Activated CD8-positive, alpha-beta T cell treated with anti-CD3 and anti-CD28 coated beads for 36 hours (primary cell): ENCODE results near the gene PARVB. TPM values are rescaled to one million over a fixed set of nuclear protein-coding genes. Genes with fewer than 3 reads are reported as not detected.
A peak's percentile ranks its signal among the peaks of the same experiment; 100 is the strongest.

Source experiments
- ATAC-seq: fragments of 200-7000 bp; cut with Tn5 transposase; one replicate; pipeline ENCODE4 v1.10.0; 2021; ENCODE audit warnings: mild to moderate bottlenecking, moderate library complexity
- CTCF ChIA-PET: fragments of 350-600 bp; sonication (Branson Sonifier 250); formaldehyde crosslinking; loops from one replicate; lab custom pipeline; 2021; ENCODE audit warnings: antibody characterized with exemption; lab: Charles Lee
- POLR2A ChIA-PET: fragments of 350-600 bp; sonication (Branson Sonifier 250); formaldehyde crosslinking; loops from one replicate; lab custom pipeline; 2021; ENCODE audit warnings: antibody characterized with exemption; lab: Charles Lee
- DNase-seq: peaks from one replicate; pipeline ENCODE4 v3.0.0-alpha.2; 2020
- H3K27ac Mint-ChIP-seq: one replicate; pipeline ENCODE4 v1.8.0; 2021; ENCODE audit warnings: mild to moderate bottlenecking, mixed read lengths
- H3K27me3 Mint-ChIP-seq: one replicate; pipeline ENCODE4 v1.8.0; 2021; ENCODE audit warnings: mixed read lengths
- H3K36me3 Mint-ChIP-seq: one replicate; pipeline ENCODE4 v1.8.0; 2021; ENCODE audit warnings: low read depth, mixed read lengths
- H3K4me1 Mint-ChIP-seq: one replicate; pipeline ENCODE4 v1.8.0; 2021; ENCODE audit warnings: low read depth, mixed read lengths
- H3K4me3 Mint-ChIP-seq: one replicate; pipeline ENCODE4 v1.8.0; 2021; ENCODE audit warnings: mild to moderate bottlenecking, moderate library complexity, mixed read lengths
- H3K9me3 Mint-ChIP-seq: one replicate; pipeline ENCODE4 v1.8.0; 2021; ENCODE audit warnings: mixed read lengths
- CTCF ChIP-seq: fragments of 200-600 bp; IDR thresholded peaks from one replicate; pipeline ENCODE4 v1.8.0; 2022; ENCODE audit warnings: antibody characterized with exemption, mild to moderate bottlenecking
- intact Hi-C: fragments of 100-400 bp; cut with micrococcal nuclease; formaldehyde crosslinking; loops from one replicate; pipeline ENCODE4 v1.10.0; 2022
- total RNA-seq, 2 experiments: library from RNA; stranded (reverse); gene quantifications; one replicate each; pipeline ENCODE4 v1.2.3, GENCODE V29; 2021

Gene PARVB
- total RNA-seq, 2 experiments from 2014 or later: 71.0 to 73.1 TPM

- CTCF ChIA-PET: no interaction called here
- ATAC-seq: no peak
Observed at GRCh38 chr22:44075022-44075421, 50.9 kb downstream of the PARVB start.

GRCh38 chr22:44075670-44076069 lies 51.6 kb downstream of the PARVB start:
- no peaks in the 10 kb centered on the region for H3K27me3 Mint-ChIP-seq
- H3K4me3 Mint-ChIP-seq: no peak overlapping the region
- H3K4me1 Mint-ChIP-seq: no peaks in the 10 kb centered on the region
- no peak for ATAC-seq
- intact Hi-C loops: no loop called here
- POLR2A ChIA-PET: no interaction called here
- H3K27ac Mint-ChIP-seq: no peak overlapping the region
- no peak for TF ChIP-seq CTCF
- no peaks in the 10 kb centered on the region for H3K9me3 Mint-ChIP-seq
- no peak for DNase-seq
- CTCF ChIA-PET: no interaction called here
- no peaks in the 10 kb centered on the region for H3K36me3 Mint-ChIP-seq

More at GRCh38 chr22:44075022-44075421, 50.9 kb downstream of the PARVB start:
- Mint-ChIP-seq H3K27ac (no peak overlapping the region), H3K4me3 (no peak overlapping the region), H3K9me3 (no peaks in the 10 kb centered on the region), H3K36me3 (no peaks in the 10 kb centered on the region), H3K4me1 (no peaks in the 10 kb centered on the region), H3K27me3 (no peaks in the 10 kb centered on the region)
- TF ChIP-seq CTCF: no peak
- intact Hi-C loops: no loop called here
- no peak for DNase-seq
- POLR2A ChIA-PET: no interaction called here

- POLR2A ChIA-PET: no interaction called here
- Mint-ChIP-seq H3K4me1 (no peaks in the 10 kb centered on the region), H3K36me3 (no peaks in the 10 kb centered on the region), H3K9me3 (no peaks in the 10 kb centered on the region), H3K4me3 (no peak overlapping the region), H3K27me3 (no peaks in the 10 kb centered on the region), H3K27ac (no peak overlapping the region)
- DNase-seq (no peak), ATAC-seq (no peak)
- CTCF ChIA-PET: no interaction called here
- TF ChIP-seq CTCF: no peak
- intact Hi-C loops: no loop called here
Observed at GRCh38 chr22:44076825-44077224, 52.7 kb downstream of the PARVB start.

GRCh38 chr22:44080936-44081861 lies 57.1 kb downstream of the PARVB start:
- Mint-ChIP-seq H3K27ac (no peak overlapping the region), H3K36me3 (peaks cover 5% of the 10 kb centered on the region), H3K27me3 (no peaks in the 10 kb centered on the region), H3K4me1 (no peaks in the 10 kb centered on the region), H3K9me3 (no peaks in the 10 kb centered on the region), H3K4me3 (no peak overlapping the region)
- DNase-seq: peak; percentile 86
- POLR2A ChIA-PET: no interaction called here
- peak; percentile 87 for TF ChIP-seq CTCF
- peak; percentile 58 for ATAC-seq
- intact Hi-C loops: loop anchor here (10.0 kb wide), 1 partner anchor 544 kb away; no protein-coding TSS in a partner anchor
- CTCF ChIA-PET: interaction anchor here (0.6 to 7.6 kb wide), 22 partner anchors 11 to 584 kb away, joined by 3 to 85 read pairs (median 3); no protein-coding TSS in a partner anchor

GRCh38 chr22:44082801-44083200 lies 58.7 kb downstream of the PARVB start:
- no peaks in the 10 kb centered on the region for H3K4me1 Mint-ChIP-seq
- TF ChIP-seq CTCF: no peak
- intact Hi-C loops: loop anchor here (10.0 kb wide), 1 partner anchor 542 kb away; no protein-coding TSS in a partner anchor
- H3K27me3 Mint-ChIP-seq: no peaks in the 10 kb centered on the region
- no peak for DNase-seq
- H3K4me3 Mint-ChIP-seq: no peak overlapping the region
- no peak overlapping the region for H3K27ac Mint-ChIP-seq
- no peaks in the 10 kb centered on the region for H3K9me3 Mint-ChIP-seq
- H3K36me3 Mint-ChIP-seq: peaks cover 5% of the 10 kb centered on the region
- no peak for ATAC-seq
- POLR2A ChIA-PET: interaction anchor here (0.6 kb wide), 1 partner anchor 54 kb away, joined by 3 read pairs; no protein-coding TSS in a partner anchor
- CTCF ChIA-PET: interaction anchor here (1.3 to 7.6 kb wide), 4 partner anchors 13 to 543 kb away, joined by 3 to 85 read pairs (median 22); no protein-coding TSS in a partner anchor
